Ishikawa (cell line): Measurements from ENCODE around the gene BMF.

Source experiments
- CEBPB ChIP-seq: IDR thresholded peaks from 2 replicates; pipeline ENCODE4 v1.6.1; 2012
- CREB1 ChIP-seq: IDR thresholded peaks from 2 replicates; pipeline ENCODE4 v1.6.1; 2012; ENCODE audit warnings: low read depth
- EGR1 ChIP-seq: IDR thresholded peaks from 2 replicates; pipeline ENCODE4 v1.6.1; 2012
- EP300 ChIP-seq: IDR thresholded peaks from 2 replicates; pipeline ENCODE4 v1.6.1; 2012; ENCODE audit warnings: borderline replicate concordance
- FOXM1 ChIP-seq: IDR thresholded peaks from 2 replicates; pipeline ENCODE4 v1.6.1; 2012; ENCODE audit warnings: low read depth, borderline replicate concordance
- NFIC ChIP-seq: IDR thresholded peaks from 2 replicates; pipeline ENCODE4 v1.6.1; 2012
- RAD21 ChIP-seq: IDR thresholded peaks from 2 replicates; pipeline ENCODE4 v1.6.1; 2012; ENCODE audit warnings: low read depth
- REST ChIP-seq: IDR thresholded peaks from 2 replicates; pipeline ENCODE4 v1.6.1; 2012; ENCODE audit warnings: low read depth, mild to moderate bottlenecking
- TAF1 ChIP-seq: IDR thresholded peaks from 2 replicates; pipeline ENCODE4 v1.6.1; 2012; ENCODE audit warnings: low read depth, mild to moderate bottlenecking
- TCF12 ChIP-seq: IDR thresholded peaks from 2 replicates; pipeline ENCODE4 v1.6.1; 2012; ENCODE audit warnings: low read depth
- TEAD4 ChIP-seq: IDR thresholded peaks from 2 replicates; pipeline ENCODE4 v1.6.1; 2012
- YY1 ChIP-seq: IDR thresholded peaks from 2 replicates; pipeline ENCODE4 v1.6.1; 2012; ENCODE audit warnings: low read depth
- ZBTB7A ChIP-seq: IDR thresholded peaks from 2 replicates; pipeline ENCODE4 v1.6.1; 2012; ENCODE audit warnings: low read depth
- TF ChIP-seq, protein P1 (sequence below): IDR thresholded peaks from 2 replicates; pipeline ENCODE4 v1.6.1; 2012
- TF ChIP-seq, protein P2 (sequence below): IDR thresholded peaks from 2 replicates; pipeline ENCODE4 v1.6.1; 2012

Gene BMF

GRCh38 chr15:40048211-40048792 is 60.4 kb downstream of the BMF start:
- TF ChIP-seq RAD21: no peak

GRCh38 chr15:40047415-40048210 is 61.1 kb downstream of the BMF start:
- TF ChIP-seq TCF12 (peak; percentile 17; the same call in 1 of the 2 replicates), CREB1 (no peak), TEAD4 (no peak), EGR1 (no peak), CEBPB (peak; percentile 80), FOXM1 (no peak), EP300 (peak; percentile 25; the same call in 1 of the 2 replicates), ZBTB7A (no peak), NFIC (peak; percentile 86)
- TF ChIP-seq, protein P1, sequence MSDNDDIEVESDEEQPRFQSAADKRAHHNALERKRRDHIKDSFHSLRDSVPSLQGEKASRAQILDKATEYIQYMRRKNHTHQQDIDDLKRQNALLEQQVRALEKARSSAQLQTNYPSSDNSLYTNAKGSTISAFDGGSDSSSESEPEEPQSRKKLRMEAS: no peak

GRCh38 chr15:40046721-40047414 is 61.8 kb downstream of the BMF start:
- TF ChIP-seq TAF1: no peak
- TF ChIP-seq, protein P1: no peak
- no peak for TF ChIP-seq EGR1
- TF ChIP-seq CEBPB: no peak
- TF ChIP-seq, protein P2, sequence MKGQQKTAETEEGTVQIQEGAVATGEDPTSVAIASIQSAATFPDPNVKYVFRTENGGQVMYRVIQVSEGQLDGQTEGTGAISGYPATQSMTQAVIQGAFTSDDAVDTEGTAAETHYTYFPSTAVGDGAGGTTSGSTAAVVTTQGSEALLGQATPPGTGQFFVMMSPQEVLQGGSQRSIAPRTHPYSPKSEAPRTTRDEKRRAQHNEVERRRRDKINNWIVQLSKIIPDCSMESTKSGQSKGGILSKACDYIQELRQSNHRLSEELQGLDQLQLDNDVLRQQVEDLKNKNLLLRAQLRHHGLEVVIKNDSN: no peak
- TF ChIP-seq CREB1: no peak
- TF ChIP-seq REST: no peak
- no peak for TF ChIP-seq FOXM1
- no peak for TF ChIP-seq TCF12

GRCh38 chr15:40045572-40046217 is 63.0 kb downstream of the BMF start:
- no peak for TF ChIP-seq FOXM1
- TF ChIP-seq YY1: no peak
- no peak for TF ChIP-seq CREB1
- no peak for TF ChIP-seq TCF12
- TF ChIP-seq, protein P2: no peak
- no peak for TF ChIP-seq TEAD4
- no peak for TF ChIP-seq REST
- TF ChIP-seq TAF1: no peak
- TF ChIP-seq ZBTB7A: no peak
- TF ChIP-seq, protein P1: no peak
- TF ChIP-seq NFIC: no peak
- TF ChIP-seq EP300: no peak
- no peak for TF ChIP-seq EGR1
- TF ChIP-seq RAD21: no peak
- TF ChIP-seq CEBPB: no peak

DNA sequence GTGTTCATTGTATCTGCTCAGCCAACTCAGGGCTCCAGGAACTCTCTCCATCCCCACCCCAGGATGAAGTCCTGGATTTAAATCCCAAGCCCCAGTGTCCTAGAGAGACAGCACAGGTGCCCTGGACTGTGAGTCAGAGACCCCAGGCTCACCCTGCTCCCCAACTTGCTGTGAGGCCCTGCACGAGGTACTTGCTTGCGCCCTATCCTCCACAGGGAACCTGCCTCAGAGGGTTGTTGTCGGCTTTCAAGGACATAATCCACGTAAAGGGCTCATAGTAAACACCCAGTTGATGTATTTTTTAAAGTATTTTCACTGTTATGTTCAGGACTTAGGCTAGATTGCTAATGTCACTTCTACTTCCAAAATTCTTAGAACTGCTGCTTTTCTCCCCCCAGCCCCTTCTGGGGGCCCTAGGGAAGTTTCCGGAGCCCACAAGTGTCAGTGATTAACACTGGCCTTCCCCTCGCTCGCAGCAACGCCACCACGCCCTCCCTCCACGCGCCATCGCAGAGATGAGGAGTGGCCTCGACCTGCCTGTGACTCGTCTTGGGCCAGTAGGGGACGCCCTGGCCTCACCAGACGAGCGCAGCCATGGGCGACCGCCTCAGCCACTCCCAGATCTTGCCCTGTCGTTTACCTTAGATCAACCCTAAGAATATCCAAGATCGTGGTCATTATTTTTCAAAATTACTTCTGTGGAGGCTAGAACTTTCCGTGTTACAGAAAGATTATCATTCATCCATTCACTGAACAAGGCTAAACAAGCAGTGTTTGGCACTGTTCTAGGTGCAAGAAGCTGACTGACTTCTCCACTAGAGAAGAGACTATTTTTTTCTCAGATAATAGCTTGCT is 63.7 kb downstream of the BMF start:
- no peak; the same call in 1 of the 2 replicates for TF ChIP-seq TCF12
- TF ChIP-seq, protein P1: peak; percentile 78
- TF ChIP-seq CEBPB: no peak
- peak; percentile 74; the same call in 1 of the 2 replicates for TF ChIP-seq YY1
- no peak for TF ChIP-seq CREB1
- TF ChIP-seq RAD21: peak; percentile 99
- TF ChIP-seq, protein P2: no peak
- TF ChIP-seq FOXM1: no peak
- TF ChIP-seq TEAD4: no peak
- TF ChIP-seq TAF1: 0 out of 2 replicates have a peak, but pooled peaks have one; percentile 12
